Endothelial cell of umbilical vein (primary cell): ENCODE measurements around the gene ABCD3. TPM values are rescaled to one million over a fixed set of nuclear protein-coding genes. Genes with fewer than 3 reads are reported as not detected.

Source experiments
- BruUV-seq: library from RNA; stranded (reverse); fragments of 400-500 nt; replicated peaks from 2 replicates; lab custom pipeline; 2021; lab: Mats Ljungman, UMichigan
- CTCF ChIA-PET: fragments of 300-600, 350-600 bp; sonication (Branson Sonifier 250); formaldehyde crosslinking; loops from one replicate; lab custom pipeline; 2021; ENCODE audit warnings: antibody characterized with exemption, inconsistent platforms; lab: Charles Lee
- POLR2A ChIA-PET: fragments of 300-600, 350-600 bp; sonication (Branson Sonifier 250); formaldehyde crosslinking; loops from one replicate; lab custom pipeline; 2021; ENCODE audit warnings: antibody characterized with exemption, inconsistent platforms; lab: Charles Lee
- DNase-seq: peaks from one replicate; pipeline ENCODE4 v3.0.0-alpha.2; 2011; ENCODE audit warnings: low read depth, low spot score
- FAIRE-seq: peaks from 2 replicates; lab custom pipeline; 2011; peaks lifted over from hg19 to GRCh38; lab: Jason Lieb, UNC
- H2AFZ ChIP-seq: 2 replicates; pipeline ENCODE4 v1.6.0; 2012; ENCODE audit warnings: low read depth, low read length, control low read depth, inconsistent platforms
- H3K27ac ChIP-seq: 2 replicates; pipeline ENCODE4 v1.5.1; 2011; ENCODE audit warnings: low read depth, mild to moderate bottlenecking, control low read depth, low read length, moderate library complexity; ENCODE audit not compliant: insufficient read depth
- H3K27me3 ChIP-seq, 2 experiments: 2 replicates each; pipeline versions ENCODE4 v1.6.0 to v1.6.1; 2011; ENCODE audit warnings: low read length in 2 of 2, mixed read lengths in 1 of 2; ENCODE audit not compliant: control insufficient read depth in 2 of 2, insufficient read depth in 2 of 2
- H3K36me3 ChIP-seq, 2 experiments: 2 replicates in 1 of 2; 3 replicates in 1 of 2; pipeline ENCODE4 v1.5.1; 2011; ENCODE audit warnings: low read length in 2 of 2, mild to moderate bottlenecking in 1 of 2, moderate library complexity in 1 of 2; ENCODE audit not compliant: control insufficient read depth in 2 of 2, insufficient read depth in 2 of 2; ENCODE audit errors: extremely low read depth in 1 of 2
- H3K4me1 ChIP-seq: 3 replicates; pipeline ENCODE4 v1.5.1; 2011; ENCODE audit warnings: mild to moderate bottlenecking, low read length; ENCODE audit not compliant: control insufficient read depth, insufficient read depth; ENCODE audit errors: extremely low read depth
- H3K4me2 ChIP-seq: 2 replicates; pipeline ENCODE4 v1.6.1; 2011; ENCODE audit warnings: low read length, control low read depth, mixed read lengths; ENCODE audit not compliant: insufficient read depth
- H3K4me3 ChIP-seq, 3 experiments: fragments of 200-600 bp in 1 of 3; sonication (generic), shearing (Covaris generic) in 1 of 3; replicated peaks in 1 of 3; 2 replicates each; pipeline ENCODE4 v1.5.1; 2011 to 2016; ENCODE audit warnings: control low read depth in 3 of 3, low read length in 3 of 3, mild to moderate bottlenecking in 2 of 3, inconsistent platforms in 1 of 3, low read depth in 1 of 3, moderate library complexity in 1 of 3; ENCODE audit not compliant: insufficient read depth in 1 of 3
- H3K79me2 ChIP-seq: 2 replicates; pipeline ENCODE4 v1.6.0; 2012; ENCODE audit warnings: low read length, inconsistent platforms; ENCODE audit not compliant: control insufficient read depth, insufficient read depth
- H3K9ac ChIP-seq: replicated peaks from 2 replicates; pipeline ENCODE3; 2011; ENCODE audit warnings: low read length, control low read depth; ENCODE audit not compliant: insufficient read depth; ENCODE audit errors: extremely low read depth
- H3K9me1 ChIP-seq: replicated peaks from 3 replicates; pipeline ENCODE4 v1.6.0; 2011; ENCODE audit warnings: mild to moderate bottlenecking, low read length; ENCODE audit not compliant: control insufficient read depth, insufficient read depth; ENCODE audit errors: extremely low read depth
- H3K9me3 ChIP-seq: replicated peaks from 2 replicates; pipeline ENCODE4 v1.5.1; 2012; ENCODE audit warnings: low read length, inconsistent platforms; ENCODE audit not compliant: control insufficient read depth, insufficient read depth
- H4K20me1 ChIP-seq: replicated peaks from 2 replicates; pipeline ENCODE3; 2011; ENCODE audit warnings: mild to moderate bottlenecking, low read length; ENCODE audit not compliant: control insufficient read depth, insufficient read depth; ENCODE audit errors: extremely low read depth
- CTCF ChIP-seq, 2 donors: IDR thresholded peaks; 1 replicate in 1 of 2; 2 replicates in 1 of 2; pipeline ENCODE4 v1.5.1; 2011; ENCODE audit warnings: low read length in 2 of 2, mild to moderate bottlenecking in 2 of 2, moderate library complexity in 2 of 2, control low read depth in 1 of 2, inconsistent platforms in 1 of 2, low read depth in 1 of 2; ENCODE audit not compliant: insufficient read depth in 1 of 2; ENCODE audit errors: extremely low read depth in 1 of 2
- EZH2 ChIP-seq: IDR thresholded peaks from 2 replicates; pipeline ENCODE4 v1.6.1; 2012; ENCODE audit warnings: borderline replicate concordance, low read depth, mild to moderate bottlenecking, moderate library complexity, low read length, inconsistent platforms; ENCODE audit not compliant: severe bottlenecking
- FOS ChIP-seq: IDR thresholded peaks from 2 replicates; pipeline ENCODE4 v1.6.1; 2011; ENCODE audit warnings: mild to moderate bottlenecking, low read length, moderate library complexity, borderline replicate concordance; ENCODE audit not compliant: insufficient read depth
- GATA2 ChIP-seq: IDR thresholded peaks from 2 replicates; pipeline ENCODE4 v1.7.0; 2011; ENCODE audit warnings: low read depth, mild to moderate bottlenecking, moderate library complexity, mixed read lengths, low read length; ENCODE audit not compliant: insufficient read length, insufficient read depth
- JUN ChIP-seq: IDR thresholded peaks from 2 replicates; pipeline ENCODE4 v1.6.1; 2011; ENCODE audit warnings: borderline replicate concordance, low read depth; ENCODE audit not compliant: insufficient read length, insufficient read depth
- MAX ChIP-seq: IDR thresholded peaks from 2 replicates; pipeline ENCODE4 v1.6.1; 2011; ENCODE audit not compliant: insufficient read depth, insufficient read length
- MYC ChIP-seq: IDR thresholded peaks from one replicate; pipeline ENCODE4 v1.6.1; 2011; ENCODE audit warnings: mild to moderate bottlenecking, low read depth, low read length
- POLR2A ChIP-seq: IDR thresholded peaks from 2 replicates; pipeline ENCODE4 v1.6.1; 2012; ENCODE audit warnings: low read depth, mild to moderate bottlenecking, control low read depth, low read length
- POLR2AphosphoS5 ChIP-seq: IDR thresholded peaks from 2 replicates; pipeline ENCODE4 v1.6.1; 2012; ENCODE audit warnings: low read depth, mild to moderate bottlenecking, control low read depth, low read length, moderate library complexity; ENCODE audit not compliant: insufficient read depth
- dilution Hi-C: fragments of 300-500 bp; cut with MboI; formaldehyde crosslinking; loops from one replicate; pipeline ENCODE4 v1.15.0; 2019; ENCODE audit warnings: low sequenced_read_pairs; ENCODE audit not compliant: extremely low pct_ligation_motif_present
- intact Hi-C: fragments of 100-400 bp; cut with micrococcal nuclease; formaldehyde crosslinking; loops from one replicate; pipeline ENCODE4 v1.10.0; 2022
- polyA plus RNA-seq, 4 experiments: library from polyadenylated mRNA; depleted of rRNA in 3 of 4; stranded (reverse) in 3 of 4; unstranded in 1 of 4; fragments of >200 nt; gene quantifications; 2 replicates each; pipeline versions ENCODE4 v1.2.1 to v1.2.3, GENCODE V29; 2011 to 2012; ENCODE audit warnings: missing spikeins in 1 of 4
- total RNA-seq: library from RNA; stranded (reverse); gene quantifications from 2 replicates; pipeline ENCODE4 v1.2.3, GENCODE V29; 2021

Gene ABCD3
- total and polyA plus RNA-seq, 2 donors (not counting 3 experiments of a cell fraction or from before 2014, with no cell fraction given): 6.3 to 31.6 TPM

GRCh38 chr1:94537254-94537653, 119.1 kb downstream of the ABCD3 start:
- intact Hi-C loops: no loop called here
- ChIA-PET CTCF (no interaction called here), POLR2A (no interaction called here)

More at GRCh38 chr1:94537254-94537653, 119.1 kb downstream of the ABCD3 start:
- DNase-seq: no peak
- H4K20me1 ChIP-seq: no peaks in the 10 kb centered on the region
- H3K27me3 ChIP-seq: no peaks in the 10 kb centered on the region
- no peak overlapping the region for H3K4me2 ChIP-seq
- H3K79me2 ChIP-seq: no peaks in the 10 kb centered on the region
- H3K9me3 ChIP-seq: no peaks in the 10 kb centered on the region
- no peak overlapping the region for H3K9ac ChIP-seq
- no peaks in the 10 kb centered on the region for H3K9me1 ChIP-seq
- no peak overlapping the region for H3K4me3 ChIP-seq
- H3K4me1 ChIP-seq: peaks cover 4% of the 10 kb centered on the region
- no peaks in the 10 kb centered on the region for H3K36me3 ChIP-seq
- no peak overlapping the region for H2AFZ ChIP-seq
- dilution Hi-C loops: loop anchor here (25.0 kb wide), 1 partner anchor 275 kb away; the partner anchor contains the start of gene SLC44A3
- FAIRE-seq: no peak
- TF ChIP-seq MAX (no peak), JUN (no peak), EZH2 (no peak), FOS (no peak), GATA2 (no peak), CTCF (IDR thresholded peaks at IDR 0.05; ENCODE audit: extremely low read depth in 1 of 2, insufficient read depth in 1 of 2, low read depth in 1 of 2, low read length in 2 of 2) (no peak), MYC (no peak), POLR2AphosphoS5 (no peak), POLR2A (no peak)
- no peak overlapping the region for H3K27ac ChIP-seq
- BruUV-seq: no TSS peak
